Esophagus muscularis mucosa (tissue), 4 donors: ENCODE results near the gene VAMP2. TPM values are rescaled to one million over a fixed set of nuclear protein-coding genes. Genes with fewer than 3 reads are reported as not detected.

Experiments
- DNase-seq: peaks from one replicate; pipeline ENCODE4 v3.0.0-alpha.2; 2017; ENCODE audit errors: extremely low spot score
- H3K27ac ChIP-seq, 4 donors: fragments of 200-600 bp; sonication (generic); replicated peaks in 1 of 4; 1 replicate in 3 of 4; 2 replicates in 1 of 4; pipeline ENCODE4 v1.5.1; 2016 to 2019; ENCODE audit warnings: mild to moderate bottlenecking in 1 of 4
- H3K27me3 ChIP-seq, 4 donors: fragments of 200-600 bp; sonication (generic); one replicate each; pipeline versions ENCODE4 v1.5.1 to v1.6.0; 2016 to 2019
- H3K36me3 ChIP-seq, 4 donors: fragments of 200-600 bp; sonication (generic); one replicate each; pipeline ENCODE4 v1.5.1; 2016 to 2019
- H3K4me1 ChIP-seq, 4 donors: fragments of 200-600 bp; sonication (generic); one replicate each; pipeline ENCODE4 v1.5.1; 2016 to 2019
- H3K4me3 ChIP-seq, 4 donors: fragments of 200-600 bp; sonication (generic); 1 replicate in 2 of 4; 2 replicates in 2 of 4; pipeline ENCODE4 v1.5.1; 2016 to 2019; ENCODE audit warnings: mild to moderate bottlenecking in 4 of 4, moderate library complexity in 1 of 4
- H3K9me3 ChIP-seq, 4 donors: fragments of 200-600 bp; sonication (generic); 1 replicate in 3 of 4; 2 replicates in 1 of 4; pipeline ENCODE4 v1.5.1; 2016 to 2019
- CTCF ChIP-seq, 3 experiments: fragments of 200-600 bp in 2 of 3; fragments of 450-650 bp in 1 of 3; sonication (generic) in 2 of 3; IDR thresholded peaks; one replicate each; pipeline ENCODE4 v1.5.1; 2017 to 2019; ENCODE audit warnings: antibody characterized with exemption in 3 of 3, mild to moderate bottlenecking in 2 of 3, moderate library complexity in 1 of 3
- EP300 ChIP-seq: sonication (generic); formaldehyde crosslinking; IDR thresholded peaks from one replicate; pipeline ENCODE4 v1.6.1; 2017; ENCODE audit warnings: antibody characterized with exemption
- POLR2A ChIP-seq: fragments of 450-650 bp; IDR thresholded peaks from one replicate; pipeline ENCODE4 v1.6.1; 2017; ENCODE audit warnings: antibody characterized with exemption, moderate library complexity, mild to moderate bottlenecking, low read depth
- POLR2AphosphoS5 ChIP-seq, 2 donors: sonication (generic); formaldehyde crosslinking; IDR thresholded peaks; one replicate each; pipeline ENCODE4 v1.6.1; 2017; ENCODE audit warnings: antibody characterized with exemption in 2 of 2
- WGBS: methylation state at CpG from one replicate; pipeline ENCODE4 v1.1.5; 2018; 5-methylcytosine and 5-hydroxymethylcytosine counted together
- intact Hi-C: fragments of 100-400 bp; cut with DNase I; formaldehyde crosslinking; loops from one replicate; pipeline ENCODE4 v1.15.1; 2023
- total RNA-seq, 4 donors: library from RNA; depleted of rRNA; stranded (reverse); fragments of >200 nt; gene quantifications; one replicate each; pipeline versions ENCODE4 v1.1.0 to v1.2.1, GENCODE V29; 2016

VAMP2 gene
- total RNA-seq, 4 donors from 2014 or later, result 23.7 to 36.4 (median 33.0) TPM

DNA sequence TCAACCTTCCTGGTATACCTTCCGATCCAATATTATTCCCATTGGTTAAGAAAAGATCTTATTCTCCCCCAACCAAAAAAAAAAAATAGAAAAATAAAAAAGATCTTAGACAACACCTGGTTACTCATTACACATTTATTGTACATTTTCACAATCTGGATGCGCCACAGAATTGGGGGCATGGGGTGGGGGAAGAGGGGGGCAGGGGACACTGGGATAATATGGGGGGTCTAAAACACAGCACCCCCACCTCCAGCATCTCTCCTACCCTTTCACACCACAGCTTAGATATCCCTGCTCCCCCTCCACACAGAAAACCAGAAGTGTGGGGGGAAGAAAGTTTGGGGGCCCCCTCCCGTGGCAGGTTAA, 3.7 kb downstream of the VAMP2 start:
- intact Hi-C loops, result no loop called here
- H3K27me3 ChIP-seq, result no peaks in the 10 kb centered on the region
- H3K9me3 ChIP-seq, result no peaks in the 10 kb centered on the region
- no peak overlapping the region for H3K4me3 ChIP-seq
- TF ChIP-seq EP300 (no peak), POLR2AphosphoS5 (IDR thresholded peaks at IDR 0.05) (no peak), CTCF (IDR thresholded peaks at IDR 0.05) (no peak)
- WGBS, result 60% methylated on average over 3 of the region's 3 CpGs
- H3K36me3 ChIP-seq, result peaks cover 9 to 27% (median 23%) of the 10 kb centered on the region in 4 donors
- DNase-seq, result no peak
- H3K27ac ChIP-seq, result peak overlapping the region; percentile 100
- H3K4me1 ChIP-seq, result peaks cover 42 to 66% (median 65%) of the 10 kb centered on the region in 4 donors

DNA sequence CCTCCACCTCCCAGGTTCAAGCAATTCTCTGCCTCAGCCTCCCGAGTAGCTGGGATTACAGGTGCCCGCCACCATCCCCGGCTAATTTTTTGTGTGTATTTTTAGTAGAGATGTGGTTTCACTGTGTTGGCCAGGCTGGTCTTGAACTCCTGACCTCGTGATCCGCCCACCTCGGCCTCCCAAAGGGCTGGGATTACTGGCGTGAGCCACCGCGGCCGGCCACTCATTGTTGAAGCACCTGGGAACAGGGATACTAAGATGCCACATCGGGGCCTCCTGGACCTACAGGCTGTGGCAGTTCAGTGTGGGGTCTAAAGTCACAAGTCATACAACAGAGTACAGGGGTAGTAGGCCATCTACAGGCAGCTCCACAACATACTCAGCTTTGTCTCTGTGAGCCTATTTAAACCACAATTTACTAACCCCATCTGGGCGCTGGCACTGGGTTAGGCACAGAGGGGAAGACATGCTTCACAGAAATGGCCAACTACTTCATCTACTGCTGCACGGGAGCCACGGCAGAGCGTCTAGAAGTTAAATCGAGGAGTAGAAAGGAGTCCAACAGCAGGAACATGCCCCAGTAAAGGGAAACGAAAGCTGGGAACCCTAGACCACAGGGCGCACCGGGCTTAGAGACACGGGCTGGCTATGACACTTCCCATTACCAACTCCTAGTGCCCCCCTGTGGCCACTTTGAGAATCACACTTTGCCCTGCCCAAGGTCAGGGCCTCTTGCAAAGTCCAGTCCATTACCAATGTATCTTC, 4.3 kb downstream of the VAMP2 start:
- TF ChIP-seq POLR2A (no peak), POLR2AphosphoS5 (IDR thresholded peaks at IDR 0.05) (peak in 1 of 2 donors; percentile 88), CTCF (IDR thresholded peaks at IDR 0.05) (peak; percentile 94 to 98 (median 96)), EP300 (no peak)
- Histone ChIP-seq H3K27ac (peak overlapping the region; percentile 100), H3K4me1 (peaks cover 42 to 66% (median 65%) of the 10 kb centered on the region in 4 donors), H3K9me3 (no peaks in the 10 kb centered on the region), H3K36me3 (peaks cover 9 to 27% (median 23%) of the 10 kb centered on the region in 4 donors), H3K27me3 (no peaks in the 10 kb centered on the region), H3K4me3 (peak overlapping the region in 1 of 4 donors; percentile 15)
- intact Hi-C loops, result loop anchor here (1.0 kb wide), 1 partner anchor 20 kb away; no protein-coding TSS in a partner anchor
- WGBS, result 38% methylated on average over 20 of the region's 20 CpGs
- peak; percentile 99 for DNase-seq

GRCh38 chr17:8156246-8156992, 6.3 kb downstream of the VAMP2 start:
- Histone ChIP-seq H3K27ac (peak overlapping the region; percentile 100), H3K4me1 (peaks cover 42 to 63% (median 63%) of the 10 kb centered on the region in 4 donors), H3K9me3 (no peaks in the 10 kb centered on the region), H3K27me3 (no peaks in the 10 kb centered on the region), H3K4me3 (peak overlapping the region; percentile 72 to 93 (median 84)), H3K36me3 (peaks cover 9 to 28% (median 23%) of the 10 kb centered on the region in 4 donors)
- DNase-seq, result peak; percentile 100
- WGBS, result under 1% methylated on average over 58 of the region's 59 CpGs
- no peak for TF ChIP-seq CTCF (IDR thresholded peaks at IDR 0.05)
- peak in 1 of 2 donors; percentile 100 for TF ChIP-seq POLR2AphosphoS5 (IDR thresholded peaks at IDR 0.05)
- TF ChIP-seq EP300, result peak; percentile 2
- peak; percentile 100 for TF ChIP-seq POLR2A
- intact Hi-C loops, result no loop called here

DNA sequence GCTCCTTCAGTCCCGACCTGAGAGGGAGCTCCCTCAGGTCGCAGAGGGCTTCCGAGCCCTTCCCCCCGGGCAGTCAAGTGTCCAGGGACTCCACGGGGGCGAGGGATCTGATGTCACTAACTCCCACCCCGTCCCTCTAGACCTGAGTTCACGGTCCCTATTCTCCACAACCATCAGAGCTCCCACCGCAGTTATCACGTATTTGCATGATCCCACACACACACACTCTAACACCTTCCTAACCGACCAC, 6.8 kb downstream of the VAMP2 start:
- Histone ChIP-seq H3K4me1 (peaks cover 37 to 60% (median 59%) of the 10 kb centered on the region in 4 donors), H3K36me3 (peaks cover 4 to 23% (median 18%) of the 10 kb centered on the region in 4 donors), H3K4me3 (peak overlapping the region; percentile 72 to 93 (median 84)), H3K9me3 (no peaks in the 10 kb centered on the region), H3K27me3 (no peaks in the 10 kb centered on the region), H3K27ac (peak overlapping the region; percentile 94 to 100 (median 100))
- intact Hi-C loops, result no loop called here
- WGBS, result 0% methylated on average over 11 of the region's 11 CpGs
- DNase-seq, result no peak
- no peak for TF ChIP-seq EP300
- TF ChIP-seq POLR2A, result no peak
- TF ChIP-seq CTCF (IDR thresholded peaks at IDR 0.05), result no peak
- TF ChIP-seq POLR2AphosphoS5 (IDR thresholded peaks at IDR 0.05), result no peak
